Lower leg skin (tissue), 4 donors: ENCODE data around the gene LRRC9. TPM values are rescaled to one million over a fixed set of nuclear protein-coding genes. Genes with fewer than 3 reads are reported as not detected.

ENCODE experiments used
- DNase-seq, 2 donors: peaks; one replicate each; pipeline ENCODE4 v3.0.0-alpha.2; 2019; ENCODE audit warnings: low spot score in 2 of 2
- H3K4me3 ChIP-seq: fragments of 200-600 bp; sonication (generic); 2 replicates; pipeline ENCODE4 v1.5.1; 2017; ENCODE audit warnings: mild to moderate bottlenecking, low read depth; ENCODE audit not compliant: poor library complexity, severe bottlenecking
- POLR2A ChIP-seq, 2 donors: fragments of 450-650 bp; IDR thresholded peaks; one replicate each; pipeline ENCODE4 v1.6.1; 2016 to 2017; ENCODE audit warnings: antibody characterized with exemption in 2 of 2, mild to moderate bottlenecking in 1 of 2, moderate library complexity in 1 of 2
- WGBS, 2 donors: methylation state at CpG; one replicate each; pipeline ENCODE4 v1.1.5; 2018; 5-methylcytosine and 5-hydroxymethylcytosine counted together
- intact Hi-C: fragments of 100-400 bp; cut with DNase I; formaldehyde crosslinking; loops from one replicate; pipeline ENCODE4 v1.15.0; 2023; ENCODE audit warnings: low total_unique reads
- total RNA-seq, 4 donors: library from RNA; depleted of rRNA; stranded (reverse); fragments of >200 nt; gene quantifications; one replicate each; pipeline ENCODE4 v1.1.0, GENCODE V29; 2016
- TF ChIP-seq, protein P1 (sequence below), 3 donors: fragments of 450-650 bp; IDR thresholded peaks; one replicate each; pipeline ENCODE4 v1.5.1; 2016; ENCODE audit warnings: antibody characterized with exemption in 3 of 3, mild to moderate bottlenecking in 3 of 3, moderate library complexity in 2 of 3

Gene LRRC9
- total RNA-seq, 4 donors from 2014 or later, result not detected

DNA sequence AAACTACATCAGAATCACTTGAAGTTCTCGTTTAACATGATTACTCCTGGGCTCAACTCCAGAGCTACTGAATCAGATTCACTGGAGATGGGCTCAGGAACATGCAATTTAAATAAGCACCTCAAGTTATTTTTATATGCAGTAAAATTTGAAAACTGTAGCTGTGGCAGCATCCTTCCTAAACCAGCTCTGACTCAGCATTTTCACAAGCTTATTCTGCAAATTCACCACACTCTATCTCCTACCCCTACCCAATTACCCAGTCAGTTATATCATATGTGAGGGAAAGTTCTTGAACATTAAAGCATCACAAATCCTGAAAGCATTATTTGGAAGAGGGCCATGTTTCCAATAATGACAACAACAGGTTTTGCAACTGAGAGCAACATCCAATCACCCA is 24.2 kb upstream of the LRRC9 start:
- 32 to 33% methylated on average over 1 of the region's 1 CpG for WGBS, 2 donors
- intact Hi-C loops, result no loop called here
- DNase-seq, result no peak
- no peak for TF ChIP-seq POLR2A (IDR thresholded peaks at IDR 0.05)
- TF ChIP-seq, protein P1, sequence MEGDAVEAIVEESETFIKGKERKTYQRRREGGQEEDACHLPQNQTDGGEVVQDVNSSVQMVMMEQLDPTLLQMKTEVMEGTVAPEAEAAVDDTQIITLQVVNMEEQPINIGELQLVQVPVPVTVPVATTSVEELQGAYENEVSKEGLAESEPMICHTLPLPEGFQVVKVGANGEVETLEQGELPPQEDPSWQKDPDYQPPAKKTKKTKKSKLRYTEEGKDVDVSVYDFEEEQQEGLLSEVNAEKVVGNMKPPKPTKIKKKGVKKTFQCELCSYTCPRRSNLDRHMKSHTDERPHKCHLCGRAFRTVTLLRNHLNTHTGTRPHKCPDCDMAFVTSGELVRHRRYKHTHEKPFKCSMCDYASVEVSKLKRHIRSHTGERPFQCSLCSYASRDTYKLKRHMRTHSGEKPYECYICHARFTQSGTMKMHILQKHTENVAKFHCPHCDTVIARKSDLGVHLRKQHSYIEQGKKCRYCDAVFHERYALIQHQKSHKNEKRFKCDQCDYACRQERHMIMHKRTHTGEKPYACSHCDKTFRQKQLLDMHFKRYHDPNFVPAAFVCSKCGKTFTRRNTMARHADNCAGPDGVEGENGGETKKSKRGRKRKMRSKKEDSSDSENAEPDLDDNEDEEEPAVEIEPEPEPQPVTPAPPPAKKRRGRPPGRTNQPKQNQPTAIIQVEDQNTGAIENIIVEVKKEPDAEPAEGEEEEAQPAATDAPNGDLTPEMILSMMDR (IDR thresholded peaks at IDR 0.05), result no peak
- H3K4me3 ChIP-seq, result no peak overlapping the region

DNA sequence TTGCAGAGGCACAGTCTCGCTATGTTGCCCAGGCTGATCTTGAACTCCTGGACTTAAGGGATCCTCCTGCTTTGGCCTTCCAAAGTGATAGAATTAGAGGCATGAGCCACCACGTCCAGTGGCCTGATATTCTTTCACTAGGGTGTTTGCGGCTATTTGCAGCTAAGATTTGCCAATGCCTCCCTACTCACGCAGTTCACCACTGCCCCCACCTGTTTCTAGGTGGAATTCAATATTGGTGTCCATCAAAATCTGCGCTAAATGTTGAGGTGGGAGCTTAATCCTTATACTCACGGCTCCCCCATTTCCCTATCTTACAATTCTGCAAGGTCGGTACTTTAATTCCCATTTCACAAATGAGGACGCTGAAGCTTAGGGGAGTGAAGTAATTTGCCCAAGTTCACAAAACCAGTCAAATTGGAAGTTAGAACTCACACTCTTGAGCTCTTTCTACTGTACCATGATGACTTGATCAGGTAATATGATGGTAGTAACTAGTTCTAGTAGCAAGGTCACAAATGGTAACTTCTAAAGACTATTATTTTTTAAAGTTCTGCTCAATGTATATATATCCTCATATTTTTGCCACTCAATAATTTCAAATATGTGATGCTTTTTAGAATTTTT is 22.1 kb upstream of the LRRC9 start:
- WGBS, 2 donors, result 42% methylated on average over 8 of the region's 8 CpGs

DNA sequence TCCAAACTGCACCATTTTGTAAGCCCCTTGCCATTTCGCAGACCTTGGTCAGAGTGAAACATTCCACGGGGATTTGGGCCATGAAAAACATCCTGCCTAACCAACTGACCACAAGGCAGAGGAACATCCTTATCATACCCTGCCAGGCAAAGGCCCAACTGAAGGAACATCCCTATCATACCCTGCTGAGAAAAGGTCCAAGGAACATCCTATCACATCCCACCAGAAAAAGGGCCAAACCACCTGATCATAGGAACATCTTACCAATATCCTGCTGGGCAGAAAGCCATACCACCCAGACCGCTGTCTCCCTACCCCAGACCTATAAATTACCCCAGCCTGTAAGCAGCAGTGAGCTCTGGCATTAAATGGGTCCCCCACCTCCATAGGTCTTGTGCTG is 19.4 kb upstream of the LRRC9 start:
- no peak for DNase-seq
- TF ChIP-seq, protein P1 (IDR thresholded peaks at IDR 0.05), result no peak
- TF ChIP-seq POLR2A (IDR thresholded peaks at IDR 0.05), result no peak
- H3K4me3 ChIP-seq, result no peak overlapping the region
- WGBS, 2 donors, result 71 to 73% methylated on average over 3 of the region's 3 CpGs
- intact Hi-C loops, result no loop called here

More for the DNA sequence above, 22.1 kb upstream of the LRRC9 start:
- intact Hi-C loops, result no loop called here
- peak in 1 of 2 donors; percentile 22 for DNase-seq
- H3K4me3 ChIP-seq, result no peak overlapping the region
- TF ChIP-seq, protein P1 (IDR thresholded peaks at IDR 0.05), result no peak
- TF ChIP-seq POLR2A (IDR thresholded peaks at IDR 0.05), result no peak

DNA sequence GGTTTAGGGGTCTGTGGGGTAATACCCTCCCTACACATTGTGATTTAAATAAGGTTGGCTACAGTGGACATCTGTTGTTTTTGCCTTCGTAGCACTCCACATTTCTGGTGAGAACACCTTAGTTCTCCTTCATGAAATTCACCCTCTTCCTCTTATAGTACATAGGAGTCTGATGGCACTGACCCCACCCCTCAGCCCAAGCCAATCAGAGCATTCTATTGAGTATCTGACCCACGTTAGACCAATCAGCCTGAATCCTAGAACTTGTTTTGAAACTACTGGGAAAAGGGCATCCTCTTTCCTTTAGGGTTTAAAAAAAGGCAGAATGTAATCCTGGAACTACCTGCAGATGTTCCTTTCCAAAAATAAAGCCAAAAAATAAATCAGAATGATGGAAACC is 15.8 kb upstream of the LRRC9 start:
- WGBS, 2 donors, result 50 to 62% methylated on average over 2 of the region's 2 CpGs
- H3K4me3 ChIP-seq, result no peak overlapping the region
- no peak for TF ChIP-seq POLR2A (IDR thresholded peaks at IDR 0.05)
- TF ChIP-seq, protein P1 (IDR thresholded peaks at IDR 0.05), result no peak
- intact Hi-C loops, result no loop called here
- no peak for DNase-seq

DNA sequence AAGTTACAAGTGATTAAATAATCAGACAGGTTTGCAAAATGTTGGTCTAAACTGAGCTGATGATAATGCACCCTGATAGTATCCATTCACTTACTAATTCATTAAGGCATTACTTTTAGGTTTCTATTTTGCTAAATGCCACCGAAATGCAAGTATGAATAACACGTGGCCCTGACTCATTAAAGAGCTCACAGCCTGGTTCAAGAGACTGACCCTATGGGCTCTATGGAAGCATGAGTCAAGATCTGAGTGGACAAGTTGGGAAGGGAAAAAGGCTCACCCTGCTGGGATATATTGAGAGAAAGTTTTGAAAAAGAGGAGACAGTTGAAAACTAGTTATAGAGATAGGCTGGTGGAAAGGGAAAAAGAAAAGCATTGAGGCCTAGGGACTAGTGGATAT is 14.8 kb upstream of the LRRC9 start:
- intact Hi-C loops, result no loop called here
- 74 to 78% methylated on average over 2 of the region's 2 CpGs for WGBS, 2 donors
- no peak for DNase-seq
- no peak overlapping the region for H3K4me3 ChIP-seq
- TF ChIP-seq, protein P1 (IDR thresholded peaks at IDR 0.05), result no peak
- TF ChIP-seq POLR2A (IDR thresholded peaks at IDR 0.05), result no peak

DNA sequence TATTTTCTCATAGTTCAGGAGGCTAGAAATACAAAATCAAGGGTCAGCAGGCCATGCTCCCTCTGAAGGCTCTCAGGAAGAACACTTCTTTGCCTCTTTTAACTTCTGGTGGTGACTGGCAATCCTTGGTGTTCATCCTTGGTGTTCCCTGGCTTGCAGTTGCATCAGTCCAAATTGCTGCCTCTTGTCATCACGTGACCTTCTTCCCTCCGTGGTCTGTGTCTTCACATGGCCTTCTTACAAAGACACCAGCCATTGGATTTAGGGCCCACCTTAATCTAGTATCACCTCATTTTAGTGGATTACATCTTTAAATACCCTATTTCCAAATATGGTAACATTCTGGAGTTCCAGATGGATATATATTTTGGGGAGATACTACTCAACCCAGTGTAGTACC is 7.5 kb upstream of the LRRC9 start:
- TF ChIP-seq, protein P1 (IDR thresholded peaks at IDR 0.05), result no peak
- TF ChIP-seq POLR2A (IDR thresholded peaks at IDR 0.05), result no peak
- intact Hi-C loops, result no loop called here
- 76 to 94% methylated on average over 2 of the region's 2 CpGs for WGBS, 2 donors
- DNase-seq, result no peak
- H3K4me3 ChIP-seq, result no peak overlapping the region
